HepG2 (cell line): ENCODE measurements around the gene CIROP. TPM values are rescaled to one million over a fixed set of nuclear protein-coding genes. Genes with fewer than 3 reads are reported as not detected.

Experiments used
- ATAC-seq: fragments of 200-7000 bp; cut with Tn5 transposase; 3 replicates; pipeline ENCODE4 v1.9.1; 2020; ENCODE audit warnings: mild to moderate bottlenecking, moderate library complexity
- BruUV-seq: library from RNA; stranded (reverse); fragments of 400-500 nt; replicated peaks from 2 replicates; lab custom pipeline; 2021; lab: Mats Ljungman, UMichigan
- CTCF ChIA-PET: fragments of 300-600 bp; formaldehyde crosslinking; extraction: SDS; loops from one replicate; lab custom pipeline; 2021; ENCODE audit warnings: low total read pairs, inconsistent platforms, low intra/inter-chr PET ratio; lab: Yijun Ruan, JAX
- POLR2A ChIA-PET: fragments of 350-600 bp; sonication (Branson Sonifier 250); formaldehyde crosslinking; loops from one replicate; lab custom pipeline; 2020; ENCODE audit warnings: antibody characterized with exemption, inconsistent platforms; lab: Yijun Ruan, JAX
- DNase-seq: peaks from one replicate; pipeline ENCODE4 v3.0.0-alpha.2; 2015; ENCODE audit warnings: low spot score
- FAIRE-seq: peaks from 3 replicates; lab custom pipeline; 2011; peaks lifted over from hg19 to GRCh38; lab: Jason Lieb, UNC
- H2AFZ ChIP-seq: one replicate; pipeline ENCODE4 v1.6.1; 2011; ENCODE audit warnings: low read length, inconsistent platforms
- H3K27ac ChIP-seq: fragments of 300-600 bp; 3 replicates; pipeline ENCODE4 v1.8.0; 2011; ENCODE audit warnings: mixed run types, mild to moderate bottlenecking, mixed read lengths, low read length, inconsistent platforms; ENCODE audit not compliant: insufficient read depth; ENCODE audit errors: extremely low read length
- H3K27me3 ChIP-seq, 2 experiments: fragments of 200-600 bp in 1 of 2; 2 replicates in 1 of 2; 3 replicates in 1 of 2; pipeline versions ENCODE4 v1.6.0 to v1.8.0; 2011; ENCODE audit warnings: low read length in 2 of 2, mild to moderate bottlenecking in 2 of 2, moderate library complexity in 2 of 2, inconsistent platforms in 1 of 2; ENCODE audit not compliant: insufficient read depth in 2 of 2, control insufficient read depth in 1 of 2
- H3K36me3 ChIP-seq, 2 experiments: fragments of 200-600 bp in 1 of 2; replicated peaks in 1 of 2; 2 replicates in 1 of 2; 3 replicates in 1 of 2; pipeline versions ENCODE4 v1.5.1 to v1.8.0; 2011; ENCODE audit warnings: low read length in 2 of 2, inconsistent platforms in 1 of 2; ENCODE audit not compliant: insufficient read depth in 2 of 2, control insufficient read depth in 1 of 2
- H3K4me1 ChIP-seq: 2 replicates; pipeline ENCODE4 v1.5.1; 2012; ENCODE audit warnings: low read length, inconsistent platforms; ENCODE audit not compliant: insufficient read depth
- H3K4me2 ChIP-seq: 2 replicates; pipeline ENCODE4 v1.6.0; 2011; ENCODE audit warnings: low read depth, low read length, inconsistent platforms
- H3K4me3 ChIP-seq, 3 experiments: fragments of 200-600 bp in 1 of 3; sonication (generic), shearing (Covaris generic) in 1 of 3; replicated peaks in 1 of 3; 2 replicates each; pipeline ENCODE4 v1.5.1; 2011 to 2016; ENCODE audit warnings: low read length in 3 of 3, inconsistent platforms in 2 of 3, low read depth in 2 of 3, mild to moderate bottlenecking in 2 of 3, control low read depth in 1 of 3, mixed read lengths in 1 of 3; ENCODE audit not compliant: insufficient read depth in 1 of 3
- H3K79me2 ChIP-seq: one replicate; pipeline ENCODE4 v1.6.1; 2011; ENCODE audit warnings: low read length, inconsistent platforms; ENCODE audit not compliant: insufficient read depth
- H3K9ac ChIP-seq: 2 replicates; pipeline ENCODE4 v1.6.0; 2011; ENCODE audit warnings: mild to moderate bottlenecking, low read depth, low read length, inconsistent platforms; ENCODE audit not compliant: insufficient read depth
- H3K9me3 ChIP-seq: 2 replicates; pipeline ENCODE4 v1.5.1; 2012; ENCODE audit warnings: mild to moderate bottlenecking, low read length
- H4K20me1 ChIP-seq: 2 replicates; pipeline ENCODE4 v1.6.0; 2011; ENCODE audit warnings: inconsistent platforms, mild to moderate bottlenecking, low read length, moderate library complexity; ENCODE audit not compliant: insufficient read depth
- ASH2L ChIP-seq: fragments of 300-600, 200-600 bp; sonication (generic); IDR thresholded peaks from 2 replicates; pipeline ENCODE4 v1.7.0; 2017; ENCODE audit warnings: low read depth, mild to moderate bottlenecking, moderate library complexity, mixed read lengths, low read length; ENCODE audit not compliant: insufficient read length
- BORCS8-MEF2B ChIP-seq: sonication (generic); formaldehyde crosslinking; IDR thresholded peaks from 2 replicates; pipeline ENCODE4 v1.8.0; 2022; ENCODE audit warnings: mild to moderate bottlenecking, missing genetic modification reagents
- EZH2 ChIP-seq: conservative IDR thresholded peaks from 2 replicates; pipeline ENCODE4 v1.6.1; 2012; ENCODE audit warnings: mild to moderate bottlenecking, low read depth, low read length, moderate library complexity
- KMT2B ChIP-seq: IDR thresholded peaks from 2 replicates; pipeline ENCODE4 v1.6.1; 2016; ENCODE audit warnings: missing genetic modification reagents, missing compliant biosample characterization
- MAFK ChIP-seq, 2 experiments: IDR thresholded peaks in 1 of 2; conservative IDR thresholded peaks in 1 of 2; 2 replicates each; pipeline ENCODE4 v1.6.1; 2011; ENCODE audit warnings: improper control_type of control experiment in 2 of 2, low read length in 2 of 2
- MTA3 ChIP-seq: sonication (generic); formaldehyde crosslinking; IDR thresholded peaks from 2 replicates; pipeline ENCODE4 v1.4.0; 2020; ENCODE audit warnings: missing genetic modification reagents
- SKIL ChIP-seq: sonication (generic); formaldehyde crosslinking; IDR thresholded peaks from 2 replicates; pipeline ENCODE4 v1.8.0; 2022; ENCODE audit warnings: missing genetic modification reagents, mild to moderate bottlenecking, moderate library complexity, borderline replicate concordance
- SRY ChIP-seq: sonication (generic); formaldehyde crosslinking; IDR thresholded peaks from 2 replicates; pipeline ENCODE4 v1.8.0; 2022; ENCODE audit warnings: mild to moderate bottlenecking, missing genetic modification reagents
- TCF12 ChIP-seq, 2 experiments: fragments of 450-650 bp in 1 of 2; sonication (generic) in 1 of 2; formaldehyde crosslinking in 1 of 2; IDR thresholded peaks; 2 replicates each; pipeline versions ENCODE4 v1.6.1 to v1.8.0; 2017 to 2022; ENCODE audit warnings: antibody characterized with exemption in 1 of 2, mild to moderate bottlenecking in 1 of 2, missing genetic modification reagents in 1 of 2, moderate library complexity in 1 of 2
- ZBTB14 ChIP-seq: sonication (generic); formaldehyde crosslinking; IDR thresholded peaks from 2 replicates; pipeline ENCODE4 v1.4.0; 2020; ENCODE audit warnings: missing genetic modification reagents
- ZFX ChIP-seq: sonication (generic); formaldehyde crosslinking; IDR thresholded peaks from 2 replicates; pipeline ENCODE4 v1.4.0; 2020; ENCODE audit warnings: mild to moderate bottlenecking, low read depth, missing genetic modification reagents, moderate library complexity
- ZNF251 ChIP-seq: sonication (generic); formaldehyde crosslinking; IDR thresholded peaks from 2 replicates; pipeline ENCODE4 v1.9.0; 2021; ENCODE audit warnings: mild to moderate bottlenecking, missing genetic modification reagents
- WGBS: methylation state at CpG from one replicate; pipeline ENCODE4 v1.1.6; 2017; ENCODE audit warnings: low lambda C conversion rate; 5-methylcytosine and 5-hydroxymethylcytosine counted together
- in situ Hi-C: cut with HindIII; loops from 2 replicates; pipeline ENCODE4 v1.10.0; 2017; ENCODE audit warnings: low pct_unique_long_range_greater_than_20kb; ENCODE audit not compliant: extremely low pct_ligation_motif_present
- intact Hi-C: fragments of 100-400 bp; cut with micrococcal nuclease; formaldehyde crosslinking; loops from one replicate; pipeline ENCODE4 v1.10.0; 2022; ENCODE audit not compliant: unreplicated experiment
- polyA plus RNA-seq, 8 experiments: library from polyadenylated mRNA; depleted of rRNA in 3 of 8; stranded (reverse) in 7 of 8; unstranded in 1 of 8; fragments of >200 nt; fragmentation: Illumina TruSeq in 4 of 8; extraction: Trizol in 4 of 8; gene quantifications; 2 replicates each; pipeline versions ENCODE4 v1.2.1 to v1.2.3, GENCODE V29; 2011 to 2016; ENCODE audit warnings: low read depth in 4 of 8, missing spikeins in 1 of 8, mixed read lengths in 1 of 8; ENCODE audit not compliant: insufficient read depth in 1 of 8
- total RNA-seq, 5 experiments: library from RNA; depleted of rRNA; stranded (reverse); fragments of >200 nt; fragmentation: Illumina TruSeq; extraction: Trizol; gene quantifications; 2 replicates each; pipeline ENCODE4 v1.2.3, GENCODE V29; 2016; ENCODE audit warnings: low read depth in 1 of 5
- TF ChIP-seq, protein P1 (sequence below): sonication (generic); formaldehyde crosslinking; IDR thresholded peaks from 2 replicates; pipeline ENCODE4 v1.8.0; 2022; ENCODE audit warnings: missing genetic modification reagents, mild to moderate bottlenecking, borderline replicate concordance
- TF ChIP-seq, protein P2 (sequence below): sonication (generic); formaldehyde crosslinking; IDR thresholded peaks from 2 replicates; pipeline ENCODE4 v1.4.0; 2020; ENCODE audit warnings: missing genetic modification reagents, borderline replicate concordance

CIROP gene
- total and polyA plus RNA-seq, 2 of the 13 experiments (the other 11 are each of a cell fraction or from before 2014, with no cell fraction given), result 0.07 TPM; not detected in 1

DNA sequence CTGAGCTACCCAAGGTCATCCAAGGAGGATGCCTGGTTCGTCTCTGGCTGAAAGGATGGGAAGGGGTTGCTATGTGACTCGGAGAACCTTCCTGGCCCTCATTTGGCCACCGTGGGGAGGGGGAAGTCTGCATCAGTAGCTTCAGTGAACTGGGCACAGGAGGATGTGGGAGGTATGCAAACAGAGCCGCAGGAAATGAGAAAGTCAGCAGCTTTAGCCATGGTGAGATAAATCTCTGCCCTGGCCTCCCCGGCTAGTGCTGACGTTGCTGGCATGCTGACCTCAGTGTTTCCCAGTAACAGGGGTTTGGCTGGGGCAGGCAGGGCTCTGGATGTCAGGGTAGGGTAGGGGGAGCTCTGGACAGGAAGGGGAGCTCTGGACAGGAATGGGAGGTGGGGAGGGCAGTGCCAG is 16.6 kb upstream of the CIROP start:
- no peak for FAIRE-seq
- Histone ChIP-seq H3K27me3 (peaks cover 47 to 93% of the 10 kb centered on the region in 2 experiments), H3K4me2 (no peak overlapping the region)
- TF ChIP-seq ASH2L, result peak; percentile 15
- no peak for TF ChIP-seq ZBTB14
- TF ChIP-seq, protein P1, sequence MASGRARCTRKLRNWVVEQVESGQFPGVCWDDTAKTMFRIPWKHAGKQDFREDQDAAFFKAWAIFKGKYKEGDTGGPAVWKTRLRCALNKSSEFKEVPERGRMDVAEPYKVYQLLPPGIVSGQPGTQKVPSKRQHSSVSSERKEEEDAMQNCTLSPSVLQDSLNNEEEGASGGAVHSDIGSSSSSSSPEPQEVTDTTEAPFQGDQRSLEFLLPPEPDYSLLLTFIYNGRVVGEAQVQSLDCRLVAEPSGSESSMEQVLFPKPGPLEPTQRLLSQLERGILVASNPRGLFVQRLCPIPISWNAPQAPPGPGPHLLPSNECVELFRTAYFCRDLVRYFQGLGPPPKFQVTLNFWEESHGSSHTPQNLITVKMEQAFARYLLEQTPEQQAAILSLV (CRISPR knock-in tag), result 0 out of 2 replicates have a peak, but pooled peaks have one; percentile 2
- no peak for TF ChIP-seq EZH2
- no peak for TF ChIP-seq TCF12 (IDR thresholded peaks at IDR 0.05)
- no peak for TF ChIP-seq TCF12 (CRISPR knock-in tag; IDR thresholded peaks at IDR 0.05)
- TF ChIP-seq BORCS8-MEF2B (CRISPR knock-in tag), result 0 out of 2 replicates have a peak, but pooled peaks have one; percentile 3
- TF ChIP-seq SKIL (CRISPR knock-in tag), result no peak
- TF ChIP-seq, protein P2, sequence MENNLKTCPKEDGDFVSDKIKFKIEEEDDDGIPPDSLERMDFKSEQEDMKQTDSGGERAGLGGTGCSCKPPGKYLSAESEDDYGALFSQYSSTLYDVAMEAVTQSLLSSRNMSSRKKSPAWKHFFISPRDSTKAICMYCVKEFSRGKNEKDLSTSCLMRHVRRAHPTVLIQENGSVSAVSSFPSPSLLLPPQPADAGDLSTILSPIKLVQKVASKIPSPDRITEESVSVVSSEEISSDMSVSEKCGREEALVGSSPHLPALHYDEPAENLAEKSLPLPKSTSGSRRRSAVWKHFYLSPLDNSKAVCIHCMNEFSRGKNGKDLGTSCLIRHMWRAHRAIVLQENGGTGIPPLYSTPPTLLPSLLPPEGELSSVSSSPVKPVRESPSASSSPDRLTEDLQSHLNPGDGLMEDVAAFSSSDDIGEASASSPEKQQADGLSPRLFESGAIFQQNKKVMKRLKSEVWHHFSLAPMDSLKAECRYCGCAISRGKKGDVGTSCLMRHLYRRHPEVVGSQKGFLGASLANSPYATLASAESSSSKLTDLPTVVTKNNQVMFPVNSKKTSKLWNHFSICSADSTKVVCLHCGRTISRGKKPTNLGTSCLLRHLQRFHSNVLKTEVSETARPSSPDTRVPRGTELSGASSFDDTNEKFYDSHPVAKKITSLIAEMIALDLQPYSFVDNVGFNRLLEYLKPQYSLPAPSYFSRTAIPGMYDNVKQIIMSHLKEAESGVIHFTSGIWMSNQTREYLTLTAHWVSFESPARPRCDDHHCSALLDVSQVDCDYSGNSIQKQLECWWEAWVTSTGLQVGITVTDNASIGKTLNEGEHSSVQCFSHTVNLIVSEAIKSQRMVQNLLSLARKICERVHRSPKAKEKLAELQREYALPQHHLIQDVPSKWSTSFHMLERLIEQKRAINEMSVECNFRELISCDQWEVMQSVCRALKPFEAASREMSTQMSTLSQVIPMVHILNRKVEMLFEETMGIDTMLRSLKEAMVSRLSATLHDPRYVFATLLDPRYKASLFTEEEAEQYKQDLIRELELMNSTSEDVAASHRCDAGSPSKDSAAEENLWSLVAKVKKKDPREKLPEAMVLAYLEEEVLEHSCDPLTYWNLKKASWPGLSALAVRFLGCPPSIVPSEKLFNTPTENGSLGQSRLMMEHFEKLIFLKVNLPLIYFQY, result no peak
- 0 out of 2 replicates have a peak, but pooled peaks have one; percentile 6 for TF ChIP-seq SRY
- peak in 1 of 2 experiments; percentile 17; a peak in 2 of 4 replicates for TF ChIP-seq MAFK (conservative IDR thresholded peaks at IDR 0.05 in 1 of 2, IDR thresholded peaks at IDR 0.05 in 1 of 2; ENCODE audit: low read length in 2 of 2)
- no peak for TF ChIP-seq ZNF251
- no peak for TF ChIP-seq MTA3 (CRISPR knock-in tag)
- no peak for TF ChIP-seq KMT2B (CRISPR knock-in tag)
- TF ChIP-seq ZFX (CRISPR knock-in tag), result no peak

More for the DNA sequence above, 16.6 kb upstream of the CIROP start:
- POLR2A ChIA-PET, result interaction anchor here (1.0 kb wide), 4 partner anchors 26 to 201 kb away, joined by 3 to 17 read pairs (median 5); partner anchors contain the start of genes ACIN1, C14orf119 and PABPN1
- Histone ChIP-seq H2AFZ (no peak overlapping the region), H3K9me3 (no peaks in the 10 kb centered on the region), H3K9ac (no peak overlapping the region), H4K20me1 (no peaks in the 10 kb centered on the region), H3K79me2 (no peaks in the 10 kb centered on the region), H3K27ac (no peak overlapping the region), H3K4me1 (peaks cover 22% of the 10 kb centered on the region), H3K4me3 (no peak overlapping the region), H3K36me3 (no peaks in the 10 kb centered on the region)
- CTCF ChIA-PET, result interaction anchor here (1.0 to 9.6 kb wide), 21 partner anchors 8 to 259 kb away, joined by 3 to 493 read pairs (median 5); partner anchors contain the start of genes ACIN1, C14orf119 and SLC7A8
- no TSS peak for BruUV-seq
- WGBS, result 23% methylated on average over 6 of the region's 6 CpGs
- in situ Hi-C loops, result loop anchor here (5.0 kb wide), 1 partner anchor 66 kb away; no protein-coding TSS in a partner anchor
- no peak for DNase-seq
- intact Hi-C loops, result loop anchor here (5.0 kb wide), 2 partner anchors 176 to 261 kb away; no protein-coding TSS in a partner anchor
- no peak for ATAC-seq
